Fibroblast of lung (primary cell): ENCODE measurements around the gene PPAN. TPM values are rescaled to one million over a fixed set of nuclear protein-coding genes. Genes with fewer than 3 reads are reported as not detected.

Experiments used
- DNase-seq, 2 donors: peaks; one replicate each; pipeline versions ENCODE4 v3.0.0 to v3.0.0-alpha.2; 2010; ENCODE audit warnings: low read depth in 2 of 2
- H2AFZ ChIP-seq: 2 replicates; pipeline ENCODE4 v1.5.1; 2012; ENCODE audit warnings: low read length, control low read depth, inconsistent platforms
- H3K27ac ChIP-seq: 2 replicates; pipeline ENCODE4 v1.5.1; 2011; ENCODE audit warnings: low read length, control low read depth; ENCODE audit not compliant: insufficient read depth
- H3K27me3 ChIP-seq: 2 replicates; pipeline ENCODE4 v1.5.1; 2011; ENCODE audit warnings: mild to moderate bottlenecking, low read length; ENCODE audit not compliant: control insufficient read depth, insufficient read depth
- H3K36me3 ChIP-seq: 2 replicates; pipeline ENCODE4 v1.5.1; 2011; ENCODE audit warnings: low read length; ENCODE audit not compliant: control insufficient read depth, insufficient read depth
- H3K4me1 ChIP-seq: 2 replicates; pipeline ENCODE4 v1.5.1; 2011; ENCODE audit warnings: low read length; ENCODE audit not compliant: control insufficient read depth, insufficient read depth; ENCODE audit errors: extremely low read depth
- H3K4me2 ChIP-seq: 2 replicates; pipeline ENCODE4 v1.5.1; 2011; ENCODE audit warnings: low read length, control low read depth; ENCODE audit not compliant: insufficient read depth; ENCODE audit errors: extremely low read depth
- H3K4me3 ChIP-seq, 4 experiments: fragments of 200-600 bp in 1 of 4; sonication (generic) in 1 of 4; replicated peaks in 1 of 4; 2 replicates each; pipeline ENCODE4 v1.5.1; 2011 to 2016; ENCODE audit warnings: low read length in 4 of 4, low read depth in 3 of 4, mild to moderate bottlenecking in 3 of 4, control low read depth in 2 of 4, inconsistent platforms in 1 of 4, mixed read lengths in 1 of 4; ENCODE audit not compliant: insufficient read depth in 1 of 4; ENCODE audit errors: control extremely low read depth in 1 of 4
- H3K79me2 ChIP-seq: 2 replicates; pipeline ENCODE4 v1.5.1; 2012; ENCODE audit warnings: mild to moderate bottlenecking, low read length, inconsistent platforms; ENCODE audit not compliant: control insufficient read depth, insufficient read depth
- H3K9ac ChIP-seq: 2 replicates; pipeline ENCODE4 v1.5.1; 2011; ENCODE audit warnings: mild to moderate bottlenecking, low read length, control low read depth; ENCODE audit not compliant: insufficient read depth
- H3K9me3 ChIP-seq: 2 replicates; pipeline ENCODE4 v1.5.1; 2012; ENCODE audit warnings: low read depth, low read length; ENCODE audit not compliant: control insufficient read depth, insufficient read depth
- H4K20me1 ChIP-seq: 2 replicates; pipeline ENCODE4 v1.5.1; 2011; ENCODE audit warnings: low read length; ENCODE audit not compliant: control insufficient read depth, insufficient read depth; ENCODE audit errors: extremely low read depth
- EZH2 ChIP-seq: IDR thresholded peaks from 2 replicates; pipeline ENCODE4 v1.5.1; 2012; ENCODE audit warnings: low read length, control low read depth, mild to moderate bottlenecking; ENCODE audit errors: missing control alignments
- polyA plus RNA-seq, 2 donors: library from polyadenylated mRNA; depleted of rRNA in 1 of 2; stranded (reverse) in 1 of 2; unstranded in 1 of 2; fragments of >200 nt; gene quantifications; 2 replicates each; pipeline ENCODE4 v1.2.1, GENCODE V29; 2011 to 2012; ENCODE audit warnings: missing spikeins in 1 of 2
- total RNA-seq: library from RNA; depleted of rRNA; stranded (reverse); fragments of >200 nt; gene quantifications from 2 replicates; pipeline ENCODE4 v1.2.1, GENCODE V29; 2014
- TF ChIP-seq, protein P1 (sequence below), 2 donors: IDR thresholded peaks in 1 of 2; conservative IDR thresholded peaks in 1 of 2; 1 replicate in 1 of 2; 2 replicates in 1 of 2; pipeline ENCODE4 v1.5.1; 2011 to 2012; ENCODE audit warnings: low read length in 2 of 2, control low read depth in 1 of 2, inconsistent platforms in 1 of 2, low read depth in 1 of 2, mild to moderate bottlenecking in 1 of 2

The PPAN gene
- total and polyA plus RNA-seq, 2 donors (not counting 1 experiment from before 2014, with no cell fraction given), result 15.3 to 22.6 TPM

- H2AFZ ChIP-seq, result no peak overlapping the region
- H3K9me3 ChIP-seq, result no peaks in the 10 kb centered on the region
- H3K27me3 ChIP-seq, result no peaks in the 10 kb centered on the region
- TF ChIP-seq, protein P1, sequence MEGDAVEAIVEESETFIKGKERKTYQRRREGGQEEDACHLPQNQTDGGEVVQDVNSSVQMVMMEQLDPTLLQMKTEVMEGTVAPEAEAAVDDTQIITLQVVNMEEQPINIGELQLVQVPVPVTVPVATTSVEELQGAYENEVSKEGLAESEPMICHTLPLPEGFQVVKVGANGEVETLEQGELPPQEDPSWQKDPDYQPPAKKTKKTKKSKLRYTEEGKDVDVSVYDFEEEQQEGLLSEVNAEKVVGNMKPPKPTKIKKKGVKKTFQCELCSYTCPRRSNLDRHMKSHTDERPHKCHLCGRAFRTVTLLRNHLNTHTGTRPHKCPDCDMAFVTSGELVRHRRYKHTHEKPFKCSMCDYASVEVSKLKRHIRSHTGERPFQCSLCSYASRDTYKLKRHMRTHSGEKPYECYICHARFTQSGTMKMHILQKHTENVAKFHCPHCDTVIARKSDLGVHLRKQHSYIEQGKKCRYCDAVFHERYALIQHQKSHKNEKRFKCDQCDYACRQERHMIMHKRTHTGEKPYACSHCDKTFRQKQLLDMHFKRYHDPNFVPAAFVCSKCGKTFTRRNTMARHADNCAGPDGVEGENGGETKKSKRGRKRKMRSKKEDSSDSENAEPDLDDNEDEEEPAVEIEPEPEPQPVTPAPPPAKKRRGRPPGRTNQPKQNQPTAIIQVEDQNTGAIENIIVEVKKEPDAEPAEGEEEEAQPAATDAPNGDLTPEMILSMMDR (conservative IDR thresholded peaks at IDR 0.05 in 1 of 2, IDR thresholded peaks at IDR 0.05 in 1 of 2; ENCODE audit: low read depth in 1 of 2, low read length in 2 of 2), result no peak
- no peak for TF ChIP-seq EZH2
- H3K79me2 ChIP-seq, result no peaks in the 10 kb centered on the region
- peaks cover 47% of the 10 kb centered on the region for H3K36me3 ChIP-seq
- H3K4me2 ChIP-seq, result no peak overlapping the region
- DNase-seq, result no peak
- no peaks in the 10 kb centered on the region for H4K20me1 ChIP-seq
- no peak overlapping the region for H3K4me3 ChIP-seq
- no peak overlapping the region for H3K9ac ChIP-seq
- H3K27ac ChIP-seq, result no peak overlapping the region
- H3K4me1 ChIP-seq, result no peaks in the 10 kb centered on the region
Observed at GRCh38 chr19:10142701-10143375, 36.7 kb downstream of the PPAN start.

- H3K9me3 ChIP-seq, result no peaks in the 10 kb centered on the region
- H3K9ac ChIP-seq, result no peak overlapping the region
- no peak overlapping the region for H3K27ac ChIP-seq
- no peak overlapping the region for H3K4me3 ChIP-seq
- H4K20me1 ChIP-seq, result no peaks in the 10 kb centered on the region
- peaks cover 43% of the 10 kb centered on the region for H3K36me3 ChIP-seq
- H3K4me1 ChIP-seq, result no peaks in the 10 kb centered on the region
- no peak for DNase-seq
- H3K4me2 ChIP-seq, result no peak overlapping the region
- no peaks in the 10 kb centered on the region for H3K27me3 ChIP-seq
- TF ChIP-seq EZH2, result no peak
- TF ChIP-seq, protein P1 (conservative IDR thresholded peaks at IDR 0.05 in 1 of 2, IDR thresholded peaks at IDR 0.05 in 1 of 2; ENCODE audit: low read depth in 1 of 2, low read length in 2 of 2), result no peak
- H3K79me2 ChIP-seq, result no peaks in the 10 kb centered on the region
- H2AFZ ChIP-seq, result no peak overlapping the region
Observed at GRCh38 chr19:10143681-10144080, 37.5 kb downstream of the PPAN start.

- no peak overlapping the region for H3K4me2 ChIP-seq
- no peaks in the 10 kb centered on the region for H3K27me3 ChIP-seq
- H3K4me3 ChIP-seq, result no peak overlapping the region
- H3K27ac ChIP-seq, result no peak overlapping the region
- H3K9me3 ChIP-seq, result no peaks in the 10 kb centered on the region
- H3K9ac ChIP-seq, result no peak overlapping the region
- no peak overlapping the region for H2AFZ ChIP-seq
- H4K20me1 ChIP-seq, result no peaks in the 10 kb centered on the region
- H3K4me1 ChIP-seq, result no peaks in the 10 kb centered on the region
- TF ChIP-seq, protein P1 (conservative IDR thresholded peaks at IDR 0.05 in 1 of 2, IDR thresholded peaks at IDR 0.05 in 1 of 2; ENCODE audit: low read depth in 1 of 2, low read length in 2 of 2), result no peak
- no peak for TF ChIP-seq EZH2
- no peak for DNase-seq
- peaks cover 43% of the 10 kb centered on the region for H3K36me3 ChIP-seq
- H3K79me2 ChIP-seq, result no peaks in the 10 kb centered on the region
Observed at GRCh38 chr19:10144361-10144760, 38.2 kb downstream of the PPAN start.
